ENCODE data around the gene SPRY4. TPM values are rescaled to one million over a fixed set of nuclear protein-coding genes. Genes with fewer than 3 reads are reported as not detected.

The SPRY4 gene
- 39.3 and 41.0 TPM in 2 replicates for polyA plus RNA-seq (2013)

DNA sequence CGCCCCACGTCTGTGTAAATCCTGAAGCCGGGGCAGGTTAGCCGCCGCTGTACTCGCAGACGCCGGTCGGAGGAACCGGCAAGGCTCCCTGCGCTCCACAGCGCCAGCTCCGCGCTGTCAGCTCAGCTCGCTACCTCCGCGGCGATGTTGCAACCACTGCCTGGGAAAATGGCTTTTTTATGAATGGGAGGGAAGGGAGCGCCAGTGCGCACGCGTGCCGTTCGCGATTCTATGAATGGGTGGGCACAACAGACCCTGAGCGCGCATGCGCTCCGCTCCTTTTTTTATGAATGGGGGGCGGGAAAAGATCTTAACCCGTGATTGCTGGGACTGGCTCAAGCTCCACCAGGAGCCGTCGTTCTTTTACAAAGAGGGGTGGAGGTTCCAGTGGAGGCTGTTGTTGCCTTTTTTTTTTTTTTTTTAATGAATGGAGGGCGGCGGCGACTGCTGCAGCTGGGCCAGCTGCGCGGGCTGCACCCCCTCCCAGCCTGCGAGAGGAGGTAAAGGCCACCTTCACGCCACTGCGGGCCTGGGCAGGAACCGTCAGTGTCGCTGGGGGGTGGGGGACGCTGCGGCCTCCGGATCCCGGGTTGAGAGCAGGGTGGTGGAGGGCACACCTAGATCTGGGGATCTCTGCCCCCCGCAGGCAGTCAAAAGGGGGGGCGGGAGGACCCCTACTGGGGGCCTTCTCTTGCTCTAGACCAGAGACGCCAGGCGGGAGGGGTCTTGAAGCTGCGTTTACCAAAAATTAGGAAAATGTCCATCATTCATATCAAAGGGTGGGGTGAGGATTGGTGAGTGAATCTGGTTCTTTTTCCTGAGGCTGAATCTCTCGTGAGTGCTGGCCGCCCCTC, at the start of gene SPRY4:
SPRY4 (minus strand) TSS at position 151 of the 854 bp plus-strand sequence. CDS start 9,913 bp downstream, outside the sequence.
- H2BK5ac ChIP-seq (ENCODE audit: low read depth, low read length, poor library complexity): peak within 1 kb of the TSS; percentile 77
- H2BK12ac ChIP-seq (ENCODE audit: low read length): peak within 1 kb of the TSS; percentile 42
- H4K12ac ChIP-seq (ENCODE audit: low read depth, low read length): no peak within 1 kb of the TSS
- peak within 1 kb of the TSS; percentile 72 for H2BK120ac ChIP-seq (ENCODE audit: insufficient read depth, low read length, poor library complexity)
- peak within 1 kb of the TSS; percentile 71 for H3K18ac ChIP-seq (ENCODE audit: low read length)
- peak within 1 kb of the TSS; percentile 79 for H3K4me3 ChIP-seq (ENCODE audit: low read depth, low read length)
- no CpG with 5 or more reads among the region's 54 CpGs for WGBS (ENCODE audit: extremely low coverage, insufficient coverage, insufficient read length)
- H3K4me2 ChIP-seq (ENCODE audit: low read length): peak within 1 kb of the TSS; percentile 79
- peak within 1 kb of the TSS; percentile 80 for H4K8ac ChIP-seq (ENCODE audit: low read depth, low read length)
- peak; percentile 92 to 98 for DNase-seq
- peak within 1 kb of the TSS; percentile 87 for H3K27ac ChIP-seq (ENCODE audit: low read depth, low read length)
- H3K4me1 ChIP-seq (ENCODE audit: control insufficient read depth in 1 of 2, insufficient read depth in 2 of 2, low read length in 2 of 2): peaks cover 37 to 60% of the 10 kb centered on the region in 2 experiments
- H3K9me3 ChIP-seq (ENCODE audit: insufficient read depth, low read depth, low read length): no peaks in the 10 kb centered on the region
- H3K9ac ChIP-seq (ENCODE audit: low read length): peak within 1 kb of the TSS; percentile 57
- peak within 1 kb of the TSS; percentile 78 for H3K14ac ChIP-seq (ENCODE audit: low read length)
- H2AFZ ChIP-seq (ENCODE audit: insufficient read depth, low read length, poor library complexity): peak within 1 kb of the TSS; percentile 37
- H3K27me3 ChIP-seq (ENCODE audit: insufficient read depth, low read length): no peaks in the 10 kb centered on the region
- H4K91ac ChIP-seq (ENCODE audit: low read depth, low read length): peak within 1 kb of the TSS; percentile 88
- peaks cover 32% of the 10 kb centered on the region for H3K79me1 ChIP-seq (ENCODE audit: low read length)
- peak within 1 kb of the TSS; percentile 16 for H2AK5ac ChIP-seq (ENCODE audit: low read length)
- H3K23ac ChIP-seq (ENCODE audit: low read length): no peak within 1 kb of the TSS
- no peaks in the 10 kb centered on the region for H3K36me3 ChIP-seq (ENCODE audit: control insufficient read depth in 1 of 2, insufficient read depth in 2 of 2, low read length in 2 of 2)
- peaks cover 24% of the 10 kb centered on the region for H3K79me2 ChIP-seq (ENCODE audit: control insufficient read depth, insufficient read depth, low read length, poor library complexity)
- H3K4ac ChIP-seq (ENCODE audit: low read depth, low read length): peak within 1 kb of the TSS; percentile 42

- no peak overlapping the region for H4K91ac ChIP-seq (ENCODE audit: low read depth, low read length)
- H4K12ac ChIP-seq (ENCODE audit: low read depth, low read length): no peak overlapping the region
- H3K14ac ChIP-seq (ENCODE audit: low read length): no peak overlapping the region
- no peak overlapping the region for H4K8ac ChIP-seq (ENCODE audit: low read depth, low read length)
- peak in 1 of 2 donors; percentile 13 for DNase-seq
- no peaks in the 10 kb centered on the region for H3K27me3 ChIP-seq (ENCODE audit: insufficient read depth, low read length)
- H2AK5ac ChIP-seq (ENCODE audit: low read length): no peak overlapping the region
- no CpG with 5 or more reads among the region's 2 CpGs for WGBS (ENCODE audit: extremely low coverage, insufficient coverage, insufficient read length)
- no peaks in the 10 kb centered on the region for H3K79me2 ChIP-seq (ENCODE audit: control insufficient read depth, insufficient read depth, low read length, poor library complexity)
- H3K27ac ChIP-seq (ENCODE audit: low read depth, low read length): no peak overlapping the region
- peaks cover under 1% of the 10 kb centered on the region for H3K79me1 ChIP-seq (ENCODE audit: low read length)
- H3K4me2 ChIP-seq (ENCODE audit: low read length): no peak overlapping the region
- H2BK120ac ChIP-seq (ENCODE audit: insufficient read depth, low read length, poor library complexity): no peak overlapping the region
- H3K23ac ChIP-seq (ENCODE audit: low read length): no peak overlapping the region
- no peak overlapping the region for H3K9ac ChIP-seq (ENCODE audit: low read length)
- no peak overlapping the region for H3K4ac ChIP-seq (ENCODE audit: low read depth, low read length)
- H3K18ac ChIP-seq (ENCODE audit: low read length): no peak overlapping the region
- H2BK12ac ChIP-seq (ENCODE audit: low read length): no peak overlapping the region
- no peak overlapping the region for H2BK5ac ChIP-seq (ENCODE audit: low read depth, low read length, poor library complexity)
- no peaks in the 10 kb centered on the region for H3K36me3 ChIP-seq (ENCODE audit: control insufficient read depth in 1 of 2, insufficient read depth in 2 of 2, low read length in 2 of 2)
- H2AFZ ChIP-seq (ENCODE audit: insufficient read depth, low read length, poor library complexity): no peak overlapping the region
- H3K4me3 ChIP-seq (ENCODE audit: low read depth, low read length): no peak overlapping the region
- H3K9me3 ChIP-seq (ENCODE audit: insufficient read depth, low read depth, low read length): peaks cover 2% of the 10 kb centered on the region
- H3K4me1 ChIP-seq (ENCODE audit: control insufficient read depth in 1 of 2, insufficient read depth in 2 of 2, low read length in 2 of 2): peaks cover 5 to 8% of the 10 kb centered on the region in 2 experiments
Observed at GRCh38 chr5:142368529-142368928, 43.7 kb upstream of the SPRY4 start.

DNA sequence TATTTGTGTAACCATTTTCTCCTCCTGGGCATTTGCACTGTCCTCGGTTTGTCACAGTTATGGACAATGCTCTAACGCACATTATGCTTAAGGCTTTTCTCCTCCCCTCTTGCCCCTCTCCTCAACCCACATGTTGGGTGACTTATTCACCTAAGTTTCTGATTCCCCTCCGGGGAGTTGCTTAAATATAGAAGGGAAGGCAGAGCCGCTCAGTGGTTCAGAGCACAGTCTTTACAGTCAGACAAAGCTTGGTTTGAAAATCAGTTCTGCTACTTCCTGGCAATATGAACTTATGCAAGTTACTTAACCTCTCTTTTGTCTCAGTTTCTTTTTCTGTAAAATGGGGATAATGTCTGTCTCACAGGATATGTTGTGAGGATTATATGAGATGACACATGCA, 41.2 kb upstream of the SPRY4 start:
- Histone ChIP-seq H2BK12ac (ENCODE audit: low read length) (no peak overlapping the region), H3K4me2 (ENCODE audit: low read length) (no peak overlapping the region), H4K8ac (ENCODE audit: low read depth, low read length) (no peak overlapping the region), H4K91ac (ENCODE audit: low read depth, low read length) (no peak overlapping the region), H2BK5ac (ENCODE audit: low read depth, low read length, poor library complexity) (no peak overlapping the region), H3K27me3 (ENCODE audit: insufficient read depth, low read length) (no peaks in the 10 kb centered on the region), H3K79me1 (ENCODE audit: low read length) (peaks cover 6% of the 10 kb centered on the region), H2BK120ac (ENCODE audit: insufficient read depth, low read length, poor library complexity) (no peak overlapping the region), H3K4ac (ENCODE audit: low read depth, low read length) (no peak overlapping the region), H3K18ac (ENCODE audit: low read length) (no peak overlapping the region), H3K14ac (ENCODE audit: low read length) (no peak overlapping the region), H3K23ac (ENCODE audit: low read length) (no peak overlapping the region), H2AFZ (ENCODE audit: insufficient read depth, low read length, poor library complexity) (no peak overlapping the region), H3K9ac (ENCODE audit: low read length) (no peak overlapping the region), H4K12ac (ENCODE audit: low read depth, low read length) (no peak overlapping the region), H3K9me3 (ENCODE audit: insufficient read depth, low read depth, low read length) (peaks cover 2% of the 10 kb centered on the region), H3K36me3 (ENCODE audit: control insufficient read depth in 1 of 2, insufficient read depth in 2 of 2, low read length in 2 of 2) (no peaks in the 10 kb centered on the region), H3K27ac (ENCODE audit: low read depth, low read length) (no peak overlapping the region), H3K79me2 (ENCODE audit: control insufficient read depth, insufficient read depth, low read length, poor library complexity) (no peaks in the 10 kb centered on the region), H3K4me3 (ENCODE audit: low read depth, low read length) (no peak overlapping the region), H3K4me1 (ENCODE audit: control insufficient read depth in 1 of 2, insufficient read depth in 2 of 2, low read length in 2 of 2) (peaks cover 7 to 14% of the 10 kb centered on the region in 2 experiments), H2AK5ac (ENCODE audit: low read length) (no peak overlapping the region)
- no CpG with 5 or more reads among the region's 4 CpGs for WGBS (ENCODE audit: extremely low coverage, insufficient coverage, insufficient read length)
- no peak for DNase-seq

- Histone ChIP-seq H3K27me3 (ENCODE audit: insufficient read depth, low read length) (no peaks in the 10 kb centered on the region), H3K79me1 (ENCODE audit: low read length) (peaks cover 8% of the 10 kb centered on the region), H3K23ac (ENCODE audit: low read length) (no peak overlapping the region), H3K4me2 (ENCODE audit: low read length) (no peak overlapping the region), H3K27ac (ENCODE audit: low read depth, low read length) (no peak overlapping the region), H4K12ac (ENCODE audit: low read depth, low read length) (no peak overlapping the region), H3K36me3 (ENCODE audit: control insufficient read depth in 1 of 2, insufficient read depth in 2 of 2, low read length in 2 of 2) (no peaks in the 10 kb centered on the region), H3K18ac (ENCODE audit: low read length) (no peak overlapping the region), H3K14ac (ENCODE audit: low read length) (no peak overlapping the region), H3K79me2 (ENCODE audit: control insufficient read depth, insufficient read depth, low read length, poor library complexity) (no peaks in the 10 kb centered on the region), H3K4me3 (ENCODE audit: low read depth, low read length) (no peak overlapping the region), H2AFZ (ENCODE audit: insufficient read depth, low read length, poor library complexity) (no peak overlapping the region), H4K91ac (ENCODE audit: low read depth, low read length) (no peak overlapping the region), H2AK5ac (ENCODE audit: low read length) (no peak overlapping the region), H3K4me1 (ENCODE audit: control insufficient read depth in 1 of 2, insufficient read depth in 2 of 2, low read length in 2 of 2) (peaks cover 7 to 17% of the 10 kb centered on the region in 2 experiments), H3K9me3 (ENCODE audit: insufficient read depth, low read depth, low read length) (peaks cover 2% of the 10 kb centered on the region), H4K8ac (ENCODE audit: low read depth, low read length) (no peak overlapping the region), H3K9ac (ENCODE audit: low read length) (no peak overlapping the region), H2BK5ac (ENCODE audit: low read depth, low read length, poor library complexity) (no peak overlapping the region), H2BK12ac (ENCODE audit: low read length) (no peak overlapping the region), H3K4ac (ENCODE audit: low read depth, low read length) (no peak overlapping the region), H2BK120ac (ENCODE audit: insufficient read depth, low read length, poor library complexity) (no peak overlapping the region)
- DNase-seq: peak in 1 of 2 donors; percentile 25
- WGBS (ENCODE audit: extremely low coverage, insufficient coverage, insufficient read length): no CpG with 5 or more reads among the region's 23 CpGs
Observed at GRCh38 chr5:142364251-142365145, 39.7 kb upstream of the SPRY4 start.
